Adipocyte (in vitro differentiated cells): Measurements from ENCODE around the gene CDK5RAP2.
"Not testable (repeated sequence)": the region's sequence is repeated elsewhere in the genome, so short reads cannot be mapped to it uniquely, and the experiment has no call there.

Experiments
- DNase-seq: peaks from one replicate; pipeline ENCODE4 v3.0.0-alpha.2; 2015; ENCODE audit warnings: low read depth
- H3K27me3 ChIP-seq: replicated peaks from 2 replicates; pipeline ENCODE4 v1.7.0; 2013; ENCODE audit warnings: mild to moderate bottlenecking, low read length, moderate library complexity; ENCODE audit not compliant: control insufficient read depth, insufficient read depth
- H3K36me3 ChIP-seq: 2 replicates; pipeline ENCODE4 v1.7.0; 2013; ENCODE audit warnings: low read length, mild to moderate bottlenecking, moderate library complexity; ENCODE audit not compliant: control insufficient read depth, insufficient read depth, severe bottlenecking
- H3K4me1 ChIP-seq: 2 replicates; pipeline ENCODE4 v1.7.0; 2013; ENCODE audit warnings: mild to moderate bottlenecking, low read length, moderate library complexity; ENCODE audit not compliant: control insufficient read depth, insufficient read depth
- H3K4me3 ChIP-seq: 2 replicates; pipeline ENCODE4 v1.7.0; 2013; ENCODE audit warnings: mild to moderate bottlenecking, low read length, moderate library complexity
- H3K9ac ChIP-seq: 2 replicates; pipeline ENCODE4 v1.7.0; 2013; ENCODE audit warnings: mild to moderate bottlenecking, low read length, moderate library complexity
- H3K9me3 ChIP-seq: 2 replicates; pipeline ENCODE4 v1.7.0; 2013; ENCODE audit warnings: mild to moderate bottlenecking, low read length, moderate library complexity; ENCODE audit not compliant: control insufficient read depth

The CDK5RAP2 gene

DNA sequence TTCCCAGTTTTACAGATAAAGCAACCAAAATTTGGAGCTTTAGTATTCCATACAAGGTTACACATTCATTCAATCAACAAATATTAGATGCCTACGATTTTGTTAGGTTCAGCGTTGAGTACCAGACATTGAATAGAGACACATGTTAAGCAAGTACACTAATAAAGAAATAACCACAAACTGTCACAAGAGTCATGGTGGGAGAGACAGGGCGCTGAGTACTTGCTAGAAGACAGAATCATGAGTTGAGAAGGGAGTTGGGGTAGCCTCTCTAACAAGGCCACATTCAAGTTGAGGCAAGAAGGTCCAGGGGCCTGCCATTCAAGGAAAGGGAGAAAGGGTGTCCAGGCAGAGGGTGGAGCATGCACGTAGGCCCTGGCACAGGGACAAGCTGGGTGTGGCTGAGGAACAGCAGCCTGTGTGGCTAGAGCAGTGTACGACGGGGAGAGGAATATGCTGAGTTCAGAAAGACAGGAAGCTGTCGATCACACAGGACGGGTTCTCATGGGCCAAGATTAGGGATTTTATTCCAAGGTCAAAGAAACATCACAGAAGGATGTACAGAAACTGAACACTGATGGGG, 17.0 kb downstream of the CDK5RAP2 start:
- no peak for DNase-seq
- Histone ChIP-seq H3K9ac (no peak overlapping the region), H3K27me3 (no peaks in the 10 kb centered on the region), H3K4me3 (no peak overlapping the region), H3K4me1 (no peaks in the 10 kb centered on the region), H3K9me3 (no peaks in the 10 kb centered on the region), H3K36me3 (peaks cover 40% of the 10 kb centered on the region)

DNA sequence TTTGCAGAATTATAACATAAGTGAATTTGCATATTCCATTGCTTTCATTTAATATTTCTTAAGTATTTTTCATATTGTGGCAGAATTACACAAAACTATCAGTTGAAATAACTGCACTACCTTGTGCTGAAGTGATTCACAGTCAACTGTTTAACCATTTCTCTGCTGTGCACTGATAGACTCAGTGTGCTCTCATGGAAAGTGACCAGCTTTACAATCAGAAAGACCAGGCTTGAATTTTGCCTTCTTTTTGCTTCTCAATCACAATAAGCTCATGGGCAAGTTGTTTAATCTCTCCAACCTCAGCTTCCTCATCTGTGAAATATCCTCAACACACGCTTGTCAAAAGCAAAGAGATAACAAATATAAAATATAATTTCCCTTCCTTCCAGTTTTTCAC, 18.3 kb downstream of the CDK5RAP2 start:
- H3K4me3 ChIP-seq: no peak overlapping the region
- peaks cover 28% of the 10 kb centered on the region for H3K36me3 ChIP-seq
- no peaks in the 10 kb centered on the region for H3K27me3 ChIP-seq
- DNase-seq: no peak
- no peak overlapping the region for H3K9ac ChIP-seq
- no peaks in the 10 kb centered on the region for H3K9me3 ChIP-seq
- no peaks in the 10 kb centered on the region for H3K4me1 ChIP-seq

DNA sequence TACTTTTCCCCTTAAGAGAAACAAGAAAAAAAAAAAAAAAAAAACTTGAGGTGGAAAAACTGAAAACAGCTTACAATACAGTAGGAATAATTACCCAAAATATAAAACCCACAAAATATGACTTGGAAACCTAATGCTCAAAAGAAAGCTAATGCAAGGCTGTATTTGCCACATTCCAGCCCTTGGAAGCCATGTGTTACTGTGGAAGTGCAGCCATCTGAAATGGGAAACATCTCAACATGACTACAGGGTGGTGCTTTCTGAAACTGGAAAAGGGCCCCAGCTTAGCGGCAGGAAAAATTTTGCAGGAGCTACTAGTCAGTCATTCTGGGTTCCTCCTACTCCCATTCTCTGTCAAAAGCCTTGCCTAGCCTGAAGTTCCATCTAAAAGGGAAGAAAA, 20.4 kb downstream of the CDK5RAP2 start:
- peaks cover 10% of the 10 kb centered on the region for H3K36me3 ChIP-seq
- no peaks in the 10 kb centered on the region for H3K27me3 ChIP-seq
- no peaks in the 10 kb centered on the region for H3K9me3 ChIP-seq
- no peak for DNase-seq
- H3K4me1 ChIP-seq: no peaks in the 10 kb centered on the region
- no peak overlapping the region for H3K4me3 ChIP-seq
- H3K9ac ChIP-seq: no peak overlapping the region

- Histone ChIP-seq H3K4me1 (no peaks in the 10 kb centered on the region), H3K36me3 (peaks cover 10% of the 10 kb centered on the region), H3K9me3 (no peaks in the 10 kb centered on the region), H3K27me3 (no peaks in the 10 kb centered on the region), H3K9ac (no peak overlapping the region), H3K4me3 (no peak overlapping the region)
- DNase-seq: no peak
Measured at GRCh38 chr9:120558454-120558853, 21.5 kb downstream of the CDK5RAP2 start.

DNA sequence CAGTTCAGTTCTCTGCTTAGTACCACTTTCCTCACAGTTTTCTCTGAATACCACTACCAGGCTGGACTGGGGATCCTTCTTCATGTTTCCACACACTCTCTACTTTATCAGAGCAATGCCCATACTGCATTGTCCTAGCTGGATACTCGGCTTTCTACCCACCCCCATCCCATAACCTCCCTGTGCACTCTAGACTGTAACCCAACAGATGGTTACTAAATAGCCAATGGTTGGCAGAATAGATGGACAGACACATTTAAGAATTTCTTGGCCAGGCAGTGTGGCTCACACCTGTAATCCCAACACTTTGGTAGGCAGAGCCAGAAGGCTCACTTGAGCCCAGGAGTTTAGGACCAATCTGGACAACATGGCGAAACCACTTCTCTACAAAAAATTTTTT, 22.8 kb downstream of the CDK5RAP2 start:
- Histone ChIP-seq H3K9me3 (no peaks in the 10 kb centered on the region), H3K27me3 (no peaks in the 10 kb centered on the region), H3K36me3 (peaks cover 10% of the 10 kb centered on the region), H3K4me3 (no peak overlapping the region), H3K9ac (no peak overlapping the region), H3K4me1 (no peaks in the 10 kb centered on the region)
- no peak for DNase-seq

GRCh38 chr9:120556775-120557174, 23.2 kb downstream of the CDK5RAP2 start:
- Histone ChIP-seq H3K27me3 (no peaks in the 10 kb centered on the region), H3K4me3 (no peak overlapping the region), H3K9ac (no peak overlapping the region), H3K36me3 (peaks cover 10% of the 10 kb centered on the region), H3K4me1 (no peaks in the 10 kb centered on the region), H3K9me3 (no peaks in the 10 kb centered on the region)
- DNase-seq: no peak

DNA sequence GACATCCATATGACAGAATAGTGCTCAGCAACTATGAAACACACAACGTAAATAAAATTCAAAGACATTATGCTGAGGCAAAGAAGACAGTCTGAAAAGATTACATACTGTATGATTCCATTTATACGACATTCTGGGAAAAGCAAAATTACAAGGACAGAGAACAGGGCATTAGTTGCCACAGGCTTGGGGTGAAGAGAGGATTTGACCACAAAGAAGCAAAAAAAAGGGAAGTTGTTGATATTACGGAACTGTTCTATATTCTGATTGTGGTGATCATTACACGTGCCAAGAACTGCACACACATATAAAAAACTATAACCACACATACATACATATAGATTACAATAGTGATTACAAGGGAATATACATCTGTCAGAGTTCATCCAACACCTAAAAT, 24.1 kb downstream of the CDK5RAP2 start:
- H3K27me3 ChIP-seq: no peaks in the 10 kb centered on the region
- no peak for DNase-seq
- no peak overlapping the region for H3K9ac ChIP-seq
- H3K4me3 ChIP-seq: no peak overlapping the region
- no peaks in the 10 kb centered on the region for H3K9me3 ChIP-seq
- peaks cover 10% of the 10 kb centered on the region for H3K36me3 ChIP-seq
- H3K4me1 ChIP-seq: no peaks in the 10 kb centered on the region

- not testable (repeated sequence) for H3K4me3 ChIP-seq, H3K9ac ChIP-seq, H3K27me3 ChIP-seq, DNase-seq, H3K4me1 ChIP-seq, H3K9me3 ChIP-seq
- H3K36me3 ChIP-seq: peaks cover 28% of the 10 kb centered on the region
Measured at GRCh38 chr9:120552210-120552704, 27.7 kb downstream of the CDK5RAP2 start.

DNA sequence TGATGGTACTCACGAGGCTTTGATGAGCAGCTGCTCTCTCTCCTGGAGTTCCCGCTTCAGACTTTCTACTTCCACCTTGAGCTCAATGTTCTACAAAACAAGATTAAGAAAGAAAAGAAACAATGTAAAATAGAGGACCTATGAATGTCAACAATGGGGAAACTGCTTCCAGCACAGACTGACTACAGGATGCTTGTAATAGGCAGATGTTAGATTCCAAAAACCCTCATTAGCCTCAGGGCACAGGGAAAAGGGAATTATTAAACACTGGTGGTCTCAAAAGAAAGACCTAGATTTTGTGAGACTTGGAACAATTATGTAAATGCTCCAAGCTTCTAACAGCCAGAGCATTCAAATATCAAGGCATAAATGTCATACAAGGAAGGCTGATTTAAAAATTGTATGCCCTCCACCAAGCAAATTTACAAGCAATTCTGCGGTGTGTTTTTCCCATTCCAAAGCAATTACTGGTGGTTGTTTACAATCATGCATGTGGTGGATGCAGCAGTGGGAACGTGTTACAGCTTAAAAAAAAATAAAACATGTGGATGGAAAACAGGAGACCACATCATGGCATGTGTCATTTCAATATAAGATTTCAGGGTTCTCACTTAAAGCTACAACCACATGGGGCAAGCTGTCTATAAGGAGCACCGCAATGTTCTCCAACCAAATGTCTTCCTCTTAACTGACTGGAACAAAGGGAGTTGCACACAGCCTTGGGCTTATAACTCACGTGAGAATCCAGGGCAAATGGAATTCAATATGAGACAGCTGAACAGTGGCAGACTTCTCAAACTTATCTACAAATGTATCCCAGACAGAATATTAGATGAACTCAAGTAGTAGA, 34.0 kb downstream of the CDK5RAP2 start:
- Histone ChIP-seq H3K9ac (no peak overlapping the region), H3K4me1 (peaks cover 11% of the 10 kb centered on the region), H3K9me3 (no peaks in the 10 kb centered on the region), H3K36me3 (peaks cover 48% of the 10 kb centered on the region), H3K27me3 (no peaks in the 10 kb centered on the region), H3K4me3 (no peak overlapping the region)
- peak; percentile 13 for DNase-seq

- peaks cover 7% of the 10 kb centered on the region for H3K4me1 ChIP-seq
- H3K9me3 ChIP-seq: no peaks in the 10 kb centered on the region
- H3K36me3 ChIP-seq: peaks cover 45% of the 10 kb centered on the region
- H3K27me3 ChIP-seq: no peaks in the 10 kb centered on the region
- no peak overlapping the region for H3K9ac ChIP-seq
- peak; percentile 15 for DNase-seq
- H3K4me3 ChIP-seq: no peak overlapping the region
Measured at GRCh38 chr9:120544441-120544840, 35.5 kb downstream of the CDK5RAP2 start.

- Histone ChIP-seq H3K9me3 (no peaks in the 10 kb centered on the region), H3K4me3 (no peak overlapping the region), H3K4me1 (peaks cover 7% of the 10 kb centered on the region), H3K27me3 (no peaks in the 10 kb centered on the region), H3K9ac (no peak overlapping the region), H3K36me3 (peaks cover 32% of the 10 kb centered on the region)
- peak; percentile 28 for DNase-seq
Measured at GRCh38 chr9:120542701-120543490, 37.1 kb downstream of the CDK5RAP2 start.
